ENCODE results near the gene C19orf25.
"Not testable (repeated sequence)": the region's sequence is repeated elsewhere in the genome, so short reads cannot be mapped to it uniquely, and the experiment has no call there.

Gene C19orf25

GRCh38 chr19:1512671-1513498 lies 33.9 kb upstream of the C19orf25 start, which contains the start of gene ADAMTSL5:
ADAMTSL5 (minus strand) TSS chr19:1513019; CDS start chr19:1510943, 2,076 bp downstream.
- peak; percentile 16 to 32 for DNase-seq (ENCODE audit: low read depth in 2 of 2)

- no peak for DNase-seq (ENCODE audit: low read depth in 2 of 2)
Observed at GRCh38 chr19:1511318-1512317, 32.6 kb upstream of the C19orf25 start.

- DNase-seq (ENCODE audit: low read depth in 2 of 2) = no peak
Observed at GRCh38 chr19:1510807-1511206, 31.8 kb upstream of the C19orf25 start.

- DNase-seq (ENCODE audit: low read depth in 2 of 2) = no peak
Observed at GRCh38 chr19:1510442-1510806, 31.4 kb upstream of the C19orf25 start.

GRCh38 chr19:1509602-1510441 lies 30.8 kb upstream of the C19orf25 start:
- no peak for DNase-seq (ENCODE audit: low read depth in 2 of 2)

GRCh38 chr19:1508507-1508856 lies 29.5 kb upstream of the C19orf25 start:
- no peak for DNase-seq (ENCODE audit: low read depth in 2 of 2)

DNA sequence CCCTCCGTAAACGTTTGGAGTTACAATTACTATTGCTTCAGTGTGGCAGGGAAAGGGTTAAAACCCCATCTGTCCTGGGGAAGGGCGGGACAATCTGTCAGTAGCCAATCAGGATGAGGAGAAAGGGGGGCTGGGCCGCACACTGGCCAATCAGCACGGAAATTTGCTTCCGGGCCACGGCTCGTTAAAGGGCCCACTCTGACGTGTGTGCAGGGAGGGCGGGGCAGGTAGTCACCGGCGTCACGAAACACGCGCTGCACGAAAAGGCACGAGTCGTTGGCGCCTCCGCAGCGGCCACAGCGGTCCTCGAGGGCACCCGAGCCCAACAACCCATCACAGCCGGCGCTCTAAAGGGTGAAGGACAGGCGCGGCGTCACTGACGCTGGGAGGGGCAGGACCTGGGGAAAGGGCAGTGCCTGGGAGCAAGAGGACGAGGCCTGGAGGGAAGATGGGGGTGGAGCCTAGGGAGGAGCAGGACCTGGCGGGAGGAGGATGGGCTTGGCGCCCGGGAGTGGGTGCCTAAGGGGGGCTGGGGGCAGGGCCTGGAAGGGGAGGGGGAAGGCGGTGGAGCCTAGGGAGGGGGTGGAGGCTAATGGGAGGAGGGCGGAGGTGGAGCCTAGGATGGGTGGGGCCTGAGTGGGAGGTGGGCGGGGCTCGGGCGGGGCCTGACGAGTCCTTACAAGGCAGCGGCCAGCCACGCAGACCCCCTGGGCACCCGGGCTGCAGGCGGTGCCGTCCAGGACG lies 28.9 kb upstream of the C19orf25 start:
- DNase-seq (ENCODE audit: low read depth in 2 of 2) = peak; percentile 84 to 85

GRCh38 chr19:1507192-1507660 lies 28.2 kb upstream of the C19orf25 start:
- no peak for DNase-seq (ENCODE audit: low read depth in 2 of 2)

GRCh38 chr19:1505991-1506881 lies 27.2 kb upstream of the C19orf25 start:
- no peak for DNase-seq (ENCODE audit: low read depth in 2 of 2)

DNA sequence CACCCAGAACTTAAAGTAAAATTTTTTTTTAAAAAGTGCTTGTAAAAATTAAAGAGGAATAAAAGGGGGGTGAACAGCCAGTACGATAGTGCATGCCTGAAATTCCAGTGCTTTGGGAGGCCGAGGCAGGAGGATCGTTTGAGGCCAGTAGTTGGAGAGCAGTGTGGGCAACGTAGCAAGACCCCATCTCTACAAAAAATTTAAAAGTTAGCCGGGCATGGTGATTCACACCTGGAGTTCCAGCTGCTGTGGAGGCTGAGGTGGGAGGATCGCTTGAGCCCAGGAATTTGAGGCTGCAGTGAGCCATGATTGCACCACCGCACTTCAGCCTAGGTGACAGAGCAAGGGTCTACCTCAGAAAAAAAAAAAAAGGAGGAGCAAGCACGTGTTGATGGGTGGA lies 26.0 kb upstream of the C19orf25 start:
- no peak for DNase-seq (ENCODE audit: low read depth in 2 of 2)

DNA sequence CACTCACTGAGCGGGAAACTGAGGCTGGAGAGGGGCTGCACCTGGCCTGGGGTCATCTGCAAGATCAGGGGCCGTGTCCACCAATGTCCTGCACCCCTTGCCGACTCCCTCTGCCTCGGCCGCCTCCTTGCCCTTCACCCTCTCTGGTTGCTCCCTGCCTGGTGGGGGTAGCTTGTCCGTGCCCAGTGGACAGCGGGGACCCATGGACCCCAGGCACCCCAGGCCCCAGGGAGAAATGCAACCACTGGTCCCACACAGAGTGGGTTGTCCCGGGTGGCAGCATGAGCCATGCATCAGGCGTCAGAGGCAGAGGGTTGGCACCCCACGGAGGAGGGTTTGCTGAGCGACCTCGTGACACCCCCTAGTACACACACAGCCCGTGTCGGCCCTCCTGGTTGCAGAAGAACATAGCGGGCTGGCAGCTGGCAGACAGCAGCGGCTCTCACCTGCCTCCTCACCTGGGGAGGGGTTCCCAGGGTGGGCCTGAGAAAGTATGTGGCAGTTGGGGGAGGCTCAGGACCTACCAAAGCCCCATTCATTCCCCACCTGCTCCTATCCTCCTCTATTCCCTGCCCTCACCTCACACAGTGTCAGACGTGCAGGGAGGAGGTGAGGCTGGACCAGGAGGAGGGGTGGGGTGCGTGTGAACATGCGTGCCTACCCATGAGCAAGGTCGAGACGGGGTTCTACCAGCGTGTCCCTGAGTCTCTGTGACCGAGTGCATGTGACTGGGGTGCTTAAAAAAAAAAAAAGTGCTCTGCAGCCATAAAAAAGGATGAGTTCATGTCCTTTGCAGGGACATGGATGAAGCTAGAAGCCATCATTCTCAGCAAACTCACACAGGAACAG lies 25.1 kb upstream of the C19orf25 start:
- no peak for DNase-seq (ENCODE audit: low read depth in 2 of 2)

DNA sequence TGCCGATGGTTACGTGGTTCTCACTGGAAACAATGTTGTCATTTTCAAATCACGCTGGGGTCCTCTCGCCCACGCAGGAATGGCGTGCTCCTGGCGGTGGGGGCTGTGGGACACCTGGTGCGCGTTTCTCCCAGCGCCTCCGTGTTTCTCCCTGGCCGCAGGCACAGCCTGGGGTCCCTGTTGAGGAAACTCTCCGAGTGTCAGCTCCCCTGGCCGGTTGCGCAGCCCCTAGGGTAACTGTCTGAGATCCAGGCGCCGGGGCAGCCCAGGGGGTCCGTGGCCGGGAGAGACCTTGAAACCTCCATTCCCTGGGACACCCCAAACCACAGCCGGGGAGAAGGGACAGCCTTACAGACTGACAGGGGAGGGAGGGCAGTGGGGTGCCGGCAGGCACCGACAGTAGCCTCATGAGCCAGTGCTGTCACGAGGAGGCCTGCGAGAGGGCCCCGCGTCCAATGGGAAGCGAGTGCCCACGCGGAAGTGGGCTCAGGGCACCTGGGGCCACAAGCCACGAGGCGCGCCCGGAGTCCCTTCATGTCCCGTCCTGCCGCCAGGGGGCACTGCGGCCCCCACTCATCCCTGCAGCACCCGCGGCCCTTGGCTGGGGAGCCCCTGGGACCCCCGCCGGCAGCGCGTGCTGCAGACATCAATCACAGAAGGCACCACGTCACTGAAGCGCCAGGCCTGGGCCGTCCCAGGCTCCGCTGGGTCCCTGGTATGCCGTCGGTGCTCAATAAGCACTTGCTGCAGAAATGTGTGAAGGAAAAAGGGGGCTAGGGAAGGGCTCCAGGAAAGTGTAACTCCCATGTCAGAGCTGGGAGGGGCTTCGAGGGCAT lies 24.3 kb upstream of the C19orf25 start:
- peak; percentile 28 to 48 for DNase-seq (ENCODE audit: low read depth in 2 of 2)

GRCh38 chr19:1502433-1503088 lies 23.5 kb upstream of the C19orf25 start:
- no peak for DNase-seq (ENCODE audit: low read depth in 2 of 2)

GRCh38 chr19:1501200-1501595 lies 22.2 kb upstream of the C19orf25 start:
- no peak for DNase-seq (ENCODE audit: low read depth in 2 of 2)

DNA sequence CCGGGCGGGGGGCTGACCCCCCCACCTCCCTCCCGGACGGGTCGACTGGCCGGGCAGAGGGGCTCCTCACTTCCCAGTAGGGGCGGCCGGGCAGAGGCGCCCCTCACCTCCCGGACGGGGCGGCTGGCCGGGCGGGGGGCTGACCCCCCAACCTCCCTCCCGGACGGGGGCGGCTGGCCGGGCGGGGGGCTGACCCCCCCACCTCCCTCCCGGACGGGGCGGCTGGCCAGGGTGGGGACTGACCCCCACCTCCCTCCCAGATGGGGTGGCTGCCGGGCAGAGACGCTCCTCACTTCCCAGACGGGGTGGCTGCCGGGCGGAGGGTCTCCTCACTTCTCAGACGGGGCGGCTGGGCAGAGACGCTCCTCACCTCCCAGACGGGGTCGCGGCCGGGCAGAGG lies 20.2 kb upstream of the C19orf25 start:
- DNase-seq (ENCODE audit: low read depth in 2 of 2) = not testable (repeated sequence)

- no peak for DNase-seq (ENCODE audit: low read depth in 2 of 2)
Observed at GRCh38 chr19:1497578-1498235, 18.7 kb upstream of the C19orf25 start.
